Kidney tubule cell (primary cell): Measurements from ENCODE around the gene MYCN.
"Not testable (repeated sequence)": the region's sequence is repeated elsewhere in the genome, so short reads cannot be mapped to it uniquely, and the experiment has no call there.

ENCODE experiments used
- DNase-seq: peaks from one replicate; pipeline ENCODE4 v3.0.0-alpha.2; 2018; ENCODE audit warnings: low spot score

Gene MYCN

DNA sequence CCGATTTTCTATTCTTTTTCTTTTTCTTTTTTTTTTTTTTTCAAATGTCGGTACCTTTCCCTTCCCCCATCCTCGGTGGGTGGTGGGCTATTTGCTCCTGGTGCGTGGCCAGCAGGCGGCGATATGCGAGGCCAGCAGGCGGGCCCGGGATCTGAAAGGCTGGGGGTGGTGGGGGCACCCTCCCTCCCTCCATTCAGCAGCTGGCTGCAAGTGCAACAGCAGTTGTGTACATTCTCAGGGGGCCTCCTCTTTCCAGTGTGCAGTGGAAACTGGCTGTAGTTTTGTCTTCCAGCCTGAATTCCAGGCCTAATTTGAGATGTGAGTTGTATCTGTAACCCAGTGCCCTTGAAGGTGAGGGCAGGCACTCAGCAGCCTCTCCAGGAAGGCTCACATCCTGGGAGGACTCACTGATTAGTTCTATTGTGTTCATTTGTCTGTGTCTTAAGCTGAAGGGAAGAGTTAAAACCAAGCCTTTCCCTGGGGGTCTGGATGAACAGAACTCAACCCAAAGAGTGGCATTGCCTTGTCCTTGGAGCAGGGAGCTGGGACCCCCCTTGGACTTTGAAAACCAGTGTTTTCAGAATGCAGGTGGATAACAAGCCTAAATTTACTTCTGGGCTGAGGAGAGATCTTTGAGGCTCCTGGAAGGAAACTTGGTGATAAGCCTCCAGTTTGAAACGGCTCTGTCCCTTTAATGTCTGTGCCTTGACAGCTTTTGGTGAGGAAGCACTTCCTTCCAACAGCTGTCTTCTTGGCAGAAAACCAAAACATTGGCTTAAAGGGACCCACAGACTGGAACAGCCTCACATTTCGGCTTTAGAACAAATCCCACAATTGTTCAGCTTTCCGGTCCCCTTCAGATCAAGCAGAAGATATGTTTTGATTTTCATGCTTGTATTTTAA lies 3.3 kb downstream of the MYCN start:
- peak; percentile 40 for DNase-seq

DNA sequence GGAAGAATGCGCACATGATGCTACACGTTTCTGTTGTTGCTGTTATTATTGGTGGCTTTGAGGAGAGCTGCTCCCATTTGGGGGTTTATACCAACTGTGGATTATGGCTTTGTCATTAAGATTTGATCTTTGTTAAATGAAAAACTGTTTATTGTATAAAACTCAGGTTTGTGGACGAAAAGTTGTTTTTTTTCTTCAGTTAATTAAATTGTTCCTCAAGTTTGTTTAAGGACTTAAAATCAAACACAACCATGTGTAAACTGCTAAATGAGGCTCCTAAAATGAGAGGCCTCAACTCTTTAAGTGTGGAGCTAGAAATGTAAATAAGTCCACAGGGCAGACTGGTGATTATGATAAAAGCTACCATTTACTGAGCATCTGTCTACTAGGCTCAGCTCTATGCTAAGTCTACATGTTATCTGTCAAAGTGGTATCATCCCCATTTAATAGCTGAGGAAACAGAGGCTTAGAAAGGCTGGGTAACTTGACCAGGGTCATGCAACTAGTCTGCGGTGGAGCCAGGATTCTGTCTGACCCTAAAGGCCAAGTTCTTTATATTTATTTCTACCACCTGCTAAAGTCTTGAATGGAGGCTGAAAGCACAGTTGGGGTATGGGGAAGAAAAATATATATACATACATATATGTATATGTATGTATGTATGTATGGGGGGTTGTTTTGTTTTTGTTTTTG lies 4.1 kb downstream of the MYCN start:
- DNase-seq: no peak

DNA sequence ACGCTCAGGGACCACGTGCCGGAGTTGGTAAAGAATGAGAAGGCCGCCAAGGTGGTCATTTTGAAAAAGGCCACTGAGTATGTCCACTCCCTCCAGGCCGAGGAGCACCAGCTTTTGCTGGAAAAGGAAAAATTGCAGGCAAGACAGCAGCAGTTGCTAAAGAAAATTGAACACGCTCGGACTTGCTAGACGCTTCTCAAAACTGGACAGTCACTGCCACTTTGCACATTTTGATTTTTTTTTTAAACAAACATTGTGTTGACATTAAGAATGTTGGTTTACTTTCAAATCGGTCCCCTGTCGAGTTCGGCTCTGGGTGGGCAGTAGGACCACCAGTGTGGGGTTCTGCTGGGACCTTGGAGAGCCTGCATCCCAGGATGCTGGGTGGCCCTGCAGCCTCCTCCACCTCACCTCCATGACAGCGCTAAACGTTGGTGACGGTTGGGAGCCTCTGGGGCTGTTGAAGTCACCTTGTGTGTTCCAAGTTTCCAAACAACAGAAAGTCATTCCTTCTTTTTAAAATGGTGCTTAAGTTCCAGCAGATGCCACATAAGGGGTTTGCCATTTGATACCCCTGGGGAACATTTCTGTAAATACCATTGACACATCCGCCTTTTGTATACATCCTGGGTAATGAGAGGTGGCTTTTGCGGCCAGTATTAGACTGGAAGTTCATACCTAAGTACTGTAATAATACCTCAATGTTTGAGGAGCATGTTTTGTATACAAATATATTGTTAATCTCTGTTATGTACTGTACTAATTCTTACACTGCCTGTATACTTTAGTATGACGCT lies 5.8 kb downstream of the MYCN start:
- no peak for DNase-seq

DNA sequence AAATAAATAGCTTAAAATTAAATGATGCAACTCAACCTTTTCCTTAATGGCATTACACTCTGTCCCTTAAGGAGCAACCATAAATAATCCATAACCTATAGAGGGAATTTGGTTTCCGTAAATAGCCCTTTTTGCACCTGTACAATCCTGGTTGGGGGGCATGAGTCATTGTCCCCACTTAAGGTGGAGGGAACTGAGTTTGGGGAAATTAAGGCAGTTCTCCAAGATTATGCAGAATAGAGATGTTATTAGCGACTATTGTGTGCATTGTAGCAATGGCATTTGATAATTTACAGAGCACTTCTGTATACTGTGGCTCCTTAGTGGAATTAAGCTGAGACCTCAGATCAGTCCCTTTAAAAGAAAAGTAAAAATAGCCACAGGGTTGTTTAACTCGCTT lies 6.6 kb downstream of the MYCN start:
- DNase-seq: no peak

DNA sequence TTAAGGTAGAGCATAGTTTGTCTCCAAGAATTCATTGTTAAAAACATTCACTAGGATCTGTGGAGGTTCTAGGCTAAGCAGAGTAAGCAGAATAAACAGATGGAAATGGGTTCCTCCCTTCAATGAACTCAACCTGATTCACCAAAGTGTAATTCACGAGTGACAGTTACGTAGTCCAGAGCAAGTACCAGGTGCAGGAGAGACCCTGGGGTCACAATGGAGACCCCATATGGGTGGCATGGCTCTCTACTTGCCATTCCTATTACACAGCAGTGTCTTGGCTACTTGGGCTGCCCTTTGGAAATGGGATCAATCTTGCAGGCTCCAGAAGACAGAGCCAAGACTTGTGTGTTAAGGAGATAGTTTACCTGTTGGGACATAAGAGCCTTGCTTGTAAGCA lies 7.1 kb downstream of the MYCN start:
- no peak for DNase-seq

DNA sequence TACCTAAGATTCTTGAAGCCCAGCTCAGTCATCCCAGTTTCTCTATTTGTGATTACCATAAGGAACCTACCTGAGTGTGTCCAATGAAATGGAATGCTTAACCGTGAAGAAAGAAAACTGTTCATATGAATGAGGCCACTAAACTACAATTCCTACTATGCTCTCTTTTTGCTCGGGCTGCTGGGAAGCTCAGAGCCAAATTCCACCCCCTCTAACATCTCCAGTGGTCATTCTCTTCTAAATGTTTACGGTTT lies 8.3 kb downstream of the MYCN start:
- DNase-seq: no peak

DNA sequence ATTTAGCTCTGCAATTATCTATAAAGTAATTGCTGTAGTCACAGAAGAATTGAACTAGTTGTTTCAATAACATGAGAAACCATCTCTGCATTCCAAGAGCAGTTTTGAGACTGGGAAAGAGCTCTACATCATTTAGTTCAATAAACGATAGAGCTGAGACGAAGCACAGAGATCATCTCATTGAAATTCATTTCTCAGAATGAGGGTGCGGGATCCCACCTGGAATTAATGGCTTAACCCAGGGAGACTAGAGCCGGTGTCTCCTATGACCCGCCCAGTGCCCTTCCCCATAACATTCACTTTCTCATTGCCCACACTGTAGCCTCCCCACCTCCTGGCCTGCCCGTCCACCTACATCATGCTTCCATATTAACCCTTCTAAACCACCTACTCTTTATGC lies 8.8 kb downstream of the MYCN start:
- DNase-seq: no peak

DNA sequence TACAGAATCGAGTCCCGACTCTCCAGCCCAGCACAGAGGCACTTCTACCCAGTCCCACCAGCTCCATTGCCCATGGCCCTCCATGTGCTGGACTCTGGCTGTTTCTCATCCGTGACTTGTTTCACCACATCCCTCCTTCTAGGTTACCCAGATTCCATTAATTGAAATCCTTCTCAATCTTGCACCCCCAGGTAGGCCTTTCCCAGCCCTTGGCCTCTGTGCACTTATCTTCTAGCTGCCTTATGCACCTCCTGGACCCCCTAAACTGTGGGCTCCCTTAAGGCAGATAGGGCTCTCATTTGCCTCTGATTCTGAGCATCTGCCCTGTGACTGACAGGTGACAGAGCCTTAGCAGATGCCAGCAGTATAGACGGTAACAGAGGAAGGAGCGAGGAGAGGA lies 9.2 kb downstream of the MYCN start:
- no peak for DNase-seq

DNA sequence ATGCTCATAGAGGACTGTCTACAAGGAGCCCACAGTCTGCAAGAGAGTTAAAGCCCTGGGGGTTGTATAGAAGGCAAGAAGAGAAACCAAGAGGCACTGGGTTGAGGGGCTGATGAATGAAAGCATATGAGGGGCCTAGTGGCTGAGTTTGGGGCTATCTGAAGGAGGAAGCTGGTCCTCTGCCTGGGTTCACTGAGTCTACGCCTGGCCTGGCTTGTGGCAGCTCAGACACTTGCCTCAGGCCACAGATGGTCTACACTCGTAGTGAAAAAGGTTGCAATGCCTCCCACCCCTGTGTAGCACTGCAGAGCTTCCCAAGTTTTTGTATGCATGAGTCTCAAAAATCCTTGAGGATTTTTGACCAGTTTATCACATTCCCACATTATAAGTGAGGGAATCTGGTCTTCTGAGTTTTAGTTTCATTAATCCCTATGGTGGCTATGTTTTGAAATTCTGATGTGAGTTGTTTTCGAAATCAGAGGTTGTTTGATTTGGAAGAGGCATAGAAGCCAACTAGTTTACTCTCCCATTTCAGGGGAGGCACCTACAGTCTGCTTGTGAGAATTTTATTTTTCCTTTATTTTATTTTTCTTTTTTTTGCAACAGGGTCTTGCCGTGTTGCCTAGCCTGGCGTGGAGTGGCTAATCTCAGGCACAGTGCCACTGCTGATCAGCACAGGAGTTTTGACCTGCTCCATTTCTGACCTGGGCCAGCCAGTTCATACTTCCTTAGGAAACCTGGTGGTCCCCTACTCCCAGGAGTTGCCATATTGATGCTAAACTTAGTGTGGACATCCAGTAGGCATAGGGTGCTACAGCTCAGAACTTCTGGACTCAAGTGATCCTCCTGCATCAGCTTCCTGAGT lies 10.0 kb downstream of the MYCN start:
- no peak for DNase-seq

DNA sequence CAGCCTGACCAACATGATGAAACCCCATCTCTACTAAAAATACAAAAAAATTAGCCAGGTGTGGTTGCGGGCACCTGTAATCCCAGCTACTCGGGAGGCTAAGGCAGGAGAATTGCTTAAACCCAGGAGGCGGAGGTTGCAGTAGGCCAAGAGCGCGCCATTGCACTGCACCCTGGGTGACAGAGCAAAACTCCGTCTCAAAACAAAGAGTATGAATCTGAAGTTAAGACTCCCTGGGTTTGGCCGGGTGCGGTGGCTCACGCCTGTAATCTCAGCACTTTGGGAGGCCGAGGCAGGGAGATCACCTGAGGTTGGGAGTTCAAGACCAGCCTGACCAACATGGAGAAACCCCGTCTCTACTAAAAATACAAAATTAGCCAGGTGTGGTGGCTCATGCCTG lies 11.6 kb downstream of the MYCN start:
- DNase-seq: not testable (repeated sequence)

DNA sequence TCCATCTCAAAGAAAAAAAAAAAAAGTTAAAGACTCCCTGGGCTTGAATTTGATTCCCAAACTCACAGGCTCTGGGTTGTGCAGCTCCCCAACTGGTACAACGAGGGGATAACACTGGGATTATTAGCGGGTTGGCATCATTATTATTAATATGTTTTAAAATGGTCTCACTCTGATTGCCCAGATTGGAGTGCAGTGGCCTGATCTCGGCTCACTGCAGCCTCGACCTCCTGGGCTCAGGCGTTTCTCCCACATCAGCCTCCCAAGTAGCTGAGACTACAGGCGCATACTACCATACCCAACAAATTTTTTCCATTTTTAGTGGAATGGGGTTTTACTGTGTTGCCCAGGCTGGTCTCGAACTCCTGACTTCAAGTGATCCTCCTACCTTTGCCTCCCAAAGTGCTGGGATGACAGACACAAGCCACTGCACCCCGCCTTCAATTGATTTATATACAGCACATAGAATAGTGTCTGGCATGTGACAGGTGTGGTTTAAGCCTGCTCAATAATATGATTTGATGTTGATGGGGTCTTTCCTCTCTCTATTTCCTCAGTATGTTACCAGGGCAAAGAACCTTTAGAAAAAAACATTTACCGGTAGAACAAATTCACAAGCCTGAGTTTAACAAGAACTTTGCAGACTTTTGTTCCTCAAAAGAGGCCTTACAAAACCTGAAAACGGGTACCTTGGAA lies 12.2 kb downstream of the MYCN start:
- DNase-seq: no peak

DNA sequence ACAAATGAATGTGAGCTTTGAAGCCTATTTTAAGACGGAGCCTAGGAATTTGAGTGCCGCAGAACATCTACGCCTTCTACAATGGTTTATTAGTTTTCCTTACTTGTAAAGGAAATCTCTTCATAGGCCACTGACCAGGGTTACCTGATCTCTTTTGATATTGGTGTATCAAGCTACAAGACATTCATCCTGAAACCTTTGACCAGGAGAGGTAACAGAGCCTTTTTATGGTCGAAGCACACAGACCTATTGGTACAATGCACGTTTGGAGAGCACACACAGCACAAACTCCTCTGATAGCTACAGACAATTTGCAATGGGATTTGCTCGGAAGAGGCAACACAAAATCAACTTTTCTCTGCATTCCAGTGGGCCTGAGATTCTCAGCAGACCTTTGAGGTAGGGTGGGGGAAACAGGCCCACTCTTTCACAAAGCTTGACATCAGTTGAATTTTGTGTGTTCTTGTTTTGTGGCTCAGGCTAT lies 12.8 kb downstream of the MYCN start:
- no peak for DNase-seq

DNA sequence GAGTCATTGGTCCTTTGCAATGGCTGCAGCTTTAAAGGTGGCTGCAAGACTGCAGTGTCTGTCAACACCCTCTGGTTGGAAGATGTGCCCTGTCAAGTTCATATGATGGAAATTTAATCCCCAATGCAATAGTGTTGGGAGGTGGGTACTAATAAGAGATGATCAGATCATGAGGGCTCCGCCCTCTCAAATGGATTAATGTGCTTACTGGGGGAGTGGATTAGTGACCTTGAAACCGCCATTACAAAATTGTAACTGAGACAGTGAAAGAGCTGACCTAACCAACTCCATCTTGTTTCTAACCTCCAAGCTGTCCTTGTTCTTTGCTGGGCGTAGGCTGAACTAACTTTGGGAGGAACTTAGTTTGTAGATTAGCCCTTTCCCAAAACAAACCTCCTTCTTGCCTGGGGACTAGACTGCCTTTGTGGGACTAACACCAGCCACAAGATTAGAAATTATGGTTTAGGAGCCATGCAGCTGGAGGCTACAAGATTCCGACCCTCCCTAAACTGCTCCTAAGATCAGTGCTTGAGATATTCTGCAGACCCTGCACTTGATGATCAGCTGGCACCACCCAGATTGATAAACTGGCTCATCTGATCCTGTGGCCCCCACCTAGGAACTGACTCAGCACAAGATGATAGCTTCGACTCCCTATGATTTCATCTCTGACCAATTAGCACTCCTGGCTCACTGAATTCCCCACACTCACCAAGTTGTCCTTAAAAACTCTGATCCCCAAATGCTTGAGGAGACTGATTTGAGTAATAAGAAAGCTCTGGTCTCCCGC lies 13.7 kb downstream of the MYCN start:
- DNase-seq: no peak

DNA sequence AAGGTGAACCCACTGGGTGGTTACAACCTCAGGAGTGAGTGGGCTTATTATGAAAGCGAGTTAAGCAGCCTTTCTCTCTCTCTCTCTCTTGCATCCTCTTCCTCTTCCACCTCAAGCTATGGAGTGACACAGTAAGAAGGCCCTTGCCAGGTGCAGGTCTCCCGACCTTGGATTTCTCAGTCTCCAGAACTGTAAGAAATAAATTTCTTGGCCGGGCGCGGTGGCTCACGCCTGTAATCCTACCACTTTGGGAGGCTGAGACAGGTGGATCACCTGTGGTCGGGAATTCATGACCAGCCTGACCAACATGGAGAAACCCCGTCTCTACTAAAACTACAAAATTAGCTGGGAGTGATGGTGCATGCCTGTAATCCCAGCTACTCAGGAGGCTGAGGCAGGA lies 14.4 kb downstream of the MYCN start:
- DNase-seq: no peak

DNA sequence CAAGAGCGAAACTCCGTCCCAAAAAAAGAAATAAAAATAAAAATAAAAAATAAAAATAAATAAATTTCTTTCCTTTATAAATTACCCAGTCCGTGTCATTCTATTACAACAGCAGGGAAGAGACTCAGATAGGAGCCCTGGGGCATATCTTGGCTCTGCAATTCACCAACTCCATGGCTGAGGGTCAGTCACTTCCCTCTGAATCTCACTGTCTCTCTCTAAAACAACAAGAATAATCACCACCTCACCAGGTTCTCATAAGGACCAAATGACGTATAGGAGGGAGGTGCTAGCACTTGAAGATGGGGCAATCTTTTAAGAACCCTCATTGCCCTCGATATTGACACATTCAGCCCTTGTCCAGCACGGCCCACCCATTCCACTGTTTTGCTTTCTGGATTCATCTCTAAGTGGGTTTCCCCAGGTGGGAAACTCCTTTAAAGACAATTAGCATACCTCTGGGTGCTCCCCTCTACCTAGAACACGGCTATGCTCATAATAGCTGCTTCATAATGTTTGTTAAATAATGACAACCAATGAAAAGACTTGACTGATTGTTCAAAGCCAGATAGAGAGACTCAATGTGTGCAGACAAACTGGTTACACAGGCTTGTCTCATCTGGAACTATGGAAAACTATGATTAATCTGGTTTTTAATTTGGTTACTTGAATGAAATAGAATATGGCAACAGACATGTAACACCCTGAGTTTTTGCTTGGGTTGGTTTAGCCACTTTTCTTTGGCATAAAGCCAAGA lies 15.1 kb downstream of the MYCN start:
- no peak for DNase-seq

DNA sequence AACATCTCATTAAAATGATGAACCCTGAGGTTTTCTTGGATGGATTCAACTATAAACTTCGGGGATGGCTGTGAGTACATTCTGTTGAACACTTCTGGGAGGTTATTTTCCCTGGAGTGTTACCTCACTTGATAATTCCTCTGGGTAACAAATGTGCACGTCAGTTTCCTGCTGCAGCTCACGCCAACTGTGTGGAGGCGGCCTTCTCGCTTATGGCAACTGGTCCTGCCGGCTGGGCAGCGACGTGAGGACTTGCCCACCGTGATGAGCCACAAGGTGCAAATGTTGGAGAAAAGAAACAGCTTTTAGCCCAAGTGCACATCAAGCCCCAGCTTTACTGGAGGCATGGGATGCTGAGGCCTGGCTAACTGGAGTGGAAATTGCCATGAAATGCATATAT lies 15.9 kb downstream of the MYCN start:
- DNase-seq: no peak

DNA sequence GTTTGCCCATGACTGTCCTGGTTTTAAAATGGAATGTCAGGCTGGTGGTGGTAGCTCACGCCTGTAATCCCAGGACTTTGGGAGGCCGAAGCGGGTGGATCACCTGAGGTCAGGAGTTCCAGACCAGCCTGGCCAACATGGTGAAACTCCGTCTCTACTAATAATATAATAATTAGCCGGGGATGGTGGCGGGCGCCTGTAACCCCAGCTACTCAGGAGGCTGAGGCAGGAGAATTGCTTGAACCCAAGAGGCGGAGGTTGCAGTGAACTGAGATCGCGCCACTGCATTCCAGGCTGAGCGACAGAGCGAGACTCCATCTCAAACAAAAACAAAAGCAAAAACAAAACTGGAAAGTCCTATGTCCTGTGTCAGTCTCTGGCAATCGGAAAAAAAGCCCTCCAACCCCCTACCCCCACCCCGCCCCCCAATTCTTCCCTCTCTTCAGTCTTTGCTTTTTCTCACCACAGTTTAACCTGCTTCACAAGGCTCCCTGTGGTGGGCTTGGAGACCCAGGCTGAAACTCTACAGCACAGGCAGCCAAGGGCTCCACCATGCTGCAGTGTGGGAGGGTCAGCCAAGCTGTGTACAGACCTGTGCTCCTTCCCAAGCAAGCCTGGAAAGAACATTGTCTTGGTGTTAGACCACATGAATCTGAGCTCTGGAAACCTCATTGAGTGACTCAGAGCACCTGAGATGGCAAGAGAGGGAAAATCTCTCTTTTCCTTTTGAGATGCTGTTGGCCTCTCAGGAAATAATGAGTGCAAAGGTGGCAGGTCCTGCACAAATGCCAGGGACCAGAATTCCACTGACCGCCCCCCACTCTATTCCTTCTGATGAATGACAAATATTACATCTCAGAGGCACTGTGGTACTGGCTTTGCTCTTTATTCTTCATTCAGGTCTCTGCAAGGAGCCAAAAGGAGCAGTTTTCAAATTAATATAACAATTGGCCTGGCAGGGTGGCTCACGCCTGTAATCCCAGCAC lies 16.7 kb downstream of the MYCN start:
- no peak for DNase-seq

DNA sequence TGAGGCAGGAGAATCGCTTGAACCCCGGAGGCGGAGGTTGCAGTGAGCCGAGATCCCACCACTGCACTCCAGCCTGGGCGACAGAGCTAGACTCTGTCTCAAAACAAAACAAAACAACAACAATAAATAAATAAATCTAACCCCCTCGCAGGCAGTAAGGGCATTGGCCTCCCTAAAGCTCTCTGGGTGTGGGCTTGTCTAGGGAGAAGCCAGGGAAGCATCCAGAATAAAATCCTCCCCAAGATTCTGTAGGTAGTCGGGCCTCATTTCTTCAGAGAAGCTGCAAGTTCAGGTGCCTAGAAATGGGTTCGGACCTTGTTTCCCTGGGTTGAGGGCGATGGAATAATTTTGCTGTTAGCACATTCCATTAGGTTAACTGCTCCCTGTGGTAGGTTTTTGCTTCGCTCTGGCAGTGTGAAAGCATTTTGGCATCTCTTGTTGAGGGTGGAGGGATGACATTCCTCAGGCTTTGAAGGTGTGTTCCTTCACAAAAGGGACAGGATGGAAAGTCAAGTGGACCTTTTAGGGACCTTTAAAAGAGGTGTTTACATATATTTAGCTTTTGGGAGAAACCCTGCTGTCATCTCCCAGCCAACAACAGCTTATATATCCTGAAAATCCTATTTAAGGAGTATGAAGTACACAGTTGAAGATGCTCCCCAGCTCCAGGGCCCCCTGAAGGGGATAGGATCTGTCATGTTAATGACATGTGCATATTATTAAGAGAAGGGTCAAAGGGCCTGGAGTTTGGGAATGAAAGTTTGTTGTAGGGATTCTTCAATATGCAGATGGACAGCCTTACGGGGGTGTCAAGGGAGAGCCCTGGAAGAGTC lies 17.7 kb downstream of the MYCN start:
- DNase-seq: no peak
